ENCODE measurements around the gene AGT. TPM values are rescaled to one million over a fixed set of nuclear protein-coding genes. Genes with fewer than 3 reads are reported as not detected.

Gene AGT
- total RNA-seq, 1 experiment from 2014 or later, result 1.0 TPM

DNA sequence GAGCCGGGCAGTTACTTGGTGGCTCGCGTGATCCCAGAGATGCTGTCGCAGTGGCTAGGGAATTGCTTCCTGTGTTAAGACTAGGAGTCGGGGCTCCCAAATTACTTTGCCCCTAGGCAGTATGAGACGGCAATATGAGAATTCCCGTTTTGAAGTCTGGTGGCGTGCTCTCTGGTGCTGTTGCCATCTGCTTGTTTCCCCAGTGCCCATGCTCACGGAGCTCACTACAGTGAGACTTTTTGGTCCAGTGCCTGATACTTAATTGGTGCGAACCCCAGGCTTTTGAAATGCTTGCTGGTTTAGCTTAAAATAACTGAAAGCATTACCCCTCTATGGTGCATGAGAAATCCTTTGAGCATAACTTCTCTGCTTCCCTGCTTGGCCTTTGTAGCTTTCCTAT lies 22.3 kb downstream of the AGT start:
- no peak for ATAC-seq
- peaks cover 53% of the 10 kb centered on the region for H3K36me3 Mint-ChIP-seq
- CTCF ChIA-PET, result interaction anchor here (0.5 kb wide), 1 partner anchor 516 kb away, joined by 4 read pairs; no protein-coding TSS in a partner anchor
- H3K27ac Mint-ChIP-seq, result no peak overlapping the region
- no peak for DNase-seq (ENCODE audit: low spot score)
- H3K27me3 Mint-ChIP-seq (ENCODE audit: low read depth), result no peaks in the 10 kb centered on the region
- TF ChIP-seq JUN (CRISPR knock-in tag; IDR thresholded peaks at IDR 0.05), result no peak
- TF ChIP-seq ZNF232 (CRISPR knock-in tag; IDR thresholded peaks at IDR 0.05), result no peak
- no peak for TF ChIP-seq MXD4 (CRISPR knock-in tag; IDR thresholded peaks at IDR 0.05; ENCODE audit: borderline replicate concordance)
- TF ChIP-seq, protein P1, sequence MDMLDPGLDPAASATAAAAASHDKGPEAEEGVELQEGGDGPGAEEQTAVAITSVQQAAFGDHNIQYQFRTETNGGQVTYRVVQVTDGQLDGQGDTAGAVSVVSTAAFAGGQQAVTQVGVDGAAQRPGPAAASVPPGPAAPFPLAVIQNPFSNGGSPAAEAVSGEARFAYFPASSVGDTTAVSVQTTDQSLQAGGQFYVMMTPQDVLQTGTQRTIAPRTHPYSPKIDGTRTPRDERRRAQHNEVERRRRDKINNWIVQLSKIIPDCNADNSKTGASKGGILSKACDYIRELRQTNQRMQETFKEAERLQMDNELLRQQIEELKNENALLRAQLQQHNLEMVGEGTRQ (CRISPR knock-in tag; IDR thresholded peaks at IDR 0.05), result no peak
- no peak for TF ChIP-seq ATF3 (CRISPR knock-in tag; conservative IDR thresholded peaks at IDR 0.05)
- no peak for TF ChIP-seq USF1 (CRISPR knock-in tag; IDR thresholded peaks at IDR 0.05)
- TF ChIP-seq GRHL2 (CRISPR knock-in tag; IDR thresholded peaks at IDR 0.05; ENCODE audit: insufficient replicate concordance, severe bottlenecking), result no peak
- TF ChIP-seq, protein P2, sequence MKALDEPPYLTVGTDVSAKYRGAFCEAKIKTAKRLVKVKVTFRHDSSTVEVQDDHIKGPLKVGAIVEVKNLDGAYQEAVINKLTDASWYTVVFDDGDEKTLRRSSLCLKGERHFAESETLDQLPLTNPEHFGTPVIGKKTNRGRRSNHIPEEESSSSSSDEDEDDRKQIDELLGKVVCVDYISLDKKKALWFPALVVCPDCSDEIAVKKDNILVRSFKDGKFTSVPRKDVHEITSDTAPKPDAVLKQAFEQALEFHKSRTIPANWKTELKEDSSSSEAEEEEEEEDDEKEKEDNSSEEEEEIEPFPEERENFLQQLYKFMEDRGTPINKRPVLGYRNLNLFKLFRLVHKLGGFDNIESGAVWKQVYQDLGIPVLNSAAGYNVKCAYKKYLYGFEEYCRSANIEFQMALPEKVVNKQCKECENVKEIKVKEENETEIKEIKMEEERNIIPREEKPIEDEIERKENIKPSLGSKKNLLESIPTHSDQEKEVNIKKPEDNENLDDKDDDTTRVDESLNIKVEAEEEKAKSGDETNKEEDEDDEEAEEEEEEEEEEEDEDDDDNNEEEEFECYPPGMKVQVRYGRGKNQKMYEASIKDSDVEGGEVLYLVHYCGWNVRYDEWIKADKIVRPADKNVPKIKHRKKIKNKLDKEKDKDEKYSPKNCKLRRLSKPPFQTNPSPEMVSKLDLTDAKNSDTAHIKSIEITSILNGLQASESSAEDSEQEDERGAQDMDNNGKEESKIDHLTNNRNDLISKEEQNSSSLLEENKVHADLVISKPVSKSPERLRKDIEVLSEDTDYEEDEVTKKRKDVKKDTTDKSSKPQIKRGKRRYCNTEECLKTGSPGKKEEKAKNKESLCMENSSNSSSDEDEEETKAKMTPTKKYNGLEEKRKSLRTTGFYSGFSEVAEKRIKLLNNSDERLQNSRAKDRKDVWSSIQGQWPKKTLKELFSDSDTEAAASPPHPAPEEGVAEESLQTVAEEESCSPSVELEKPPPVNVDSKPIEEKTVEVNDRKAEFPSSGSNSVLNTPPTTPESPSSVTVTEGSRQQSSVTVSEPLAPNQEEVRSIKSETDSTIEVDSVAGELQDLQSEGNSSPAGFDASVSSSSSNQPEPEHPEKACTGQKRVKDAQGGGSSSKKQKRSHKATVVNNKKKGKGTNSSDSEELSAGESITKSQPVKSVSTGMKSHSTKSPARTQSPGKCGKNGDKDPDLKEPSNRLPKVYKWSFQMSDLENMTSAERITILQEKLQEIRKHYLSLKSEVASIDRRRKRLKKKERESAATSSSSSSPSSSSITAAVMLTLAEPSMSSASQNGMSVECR (CRISPR knock-in tag; IDR thresholded peaks at IDR 0.05; ENCODE audit: borderline replicate concordance), result no peak
- TF ChIP-seq ZNF138 (CRISPR knock-in tag; conservative IDR thresholded peaks at IDR 0.05), result no peak
- TF ChIP-seq CDX4 (CRISPR knock-in tag; IDR thresholded peaks at IDR 0.05; ENCODE audit: borderline replicate concordance), result no peak
- TF ChIP-seq CREM (CRISPR knock-in tag; IDR thresholded peaks at IDR 0.05), result no peak
- no peak for TF ChIP-seq ZNF396 (CRISPR knock-in tag; IDR thresholded peaks at IDR 0.05; ENCODE audit: borderline replicate concordance)
- TF ChIP-seq, protein P3, sequence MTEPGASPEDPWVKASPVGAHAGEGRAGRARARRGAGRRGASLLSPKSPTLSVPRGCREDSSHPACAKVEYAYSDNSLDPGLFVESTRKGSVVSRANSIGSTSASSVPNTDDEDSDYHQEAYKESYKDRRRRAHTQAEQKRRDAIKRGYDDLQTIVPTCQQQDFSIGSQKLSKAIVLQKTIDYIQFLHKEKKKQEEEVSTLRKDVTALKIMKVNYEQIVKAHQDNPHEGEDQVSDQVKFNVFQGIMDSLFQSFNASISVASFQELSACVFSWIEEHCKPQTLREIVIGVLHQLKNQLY (CRISPR knock-in tag; IDR thresholded peaks at IDR 0.05), result no peak
- no peak for TF ChIP-seq CBFB (CRISPR knock-in tag; IDR thresholded peaks at IDR 0.05; ENCODE audit: low read depth)
- no peak for TF ChIP-seq NFATC4 (CRISPR knock-in tag; IDR thresholded peaks at IDR 0.05)
- TF ChIP-seq ZNF425 (CRISPR knock-in tag; conservative IDR thresholded peaks at IDR 0.05), result no peak
- no peak for TF ChIP-seq E2F5 (CRISPR knock-in tag; IDR thresholded peaks at IDR 0.05)
- no peak for TF ChIP-seq TCF7 (CRISPR knock-in tag; IDR thresholded peaks at IDR 0.05; ENCODE audit: low read depth)
- TF ChIP-seq SOX15 (CRISPR knock-in tag; IDR thresholded peaks at IDR 0.05), result no peak
- peaks cover 13% of the 10 kb centered on the region for H3K4me1 Mint-ChIP-seq
- H3K9me3 Mint-ChIP-seq, result no peaks in the 10 kb centered on the region
- POLR2A ChIA-PET, result no interaction called here
- no peak overlapping the region for H3K4me3 Mint-ChIP-seq
